ENCODE results near the gene GTF2A1.

GTF2A1 gene

GRCh38 chr14:81172881-81173280, 47.9 kb downstream of the GTF2A1 start:
- no peak for DNase-seq

DNA sequence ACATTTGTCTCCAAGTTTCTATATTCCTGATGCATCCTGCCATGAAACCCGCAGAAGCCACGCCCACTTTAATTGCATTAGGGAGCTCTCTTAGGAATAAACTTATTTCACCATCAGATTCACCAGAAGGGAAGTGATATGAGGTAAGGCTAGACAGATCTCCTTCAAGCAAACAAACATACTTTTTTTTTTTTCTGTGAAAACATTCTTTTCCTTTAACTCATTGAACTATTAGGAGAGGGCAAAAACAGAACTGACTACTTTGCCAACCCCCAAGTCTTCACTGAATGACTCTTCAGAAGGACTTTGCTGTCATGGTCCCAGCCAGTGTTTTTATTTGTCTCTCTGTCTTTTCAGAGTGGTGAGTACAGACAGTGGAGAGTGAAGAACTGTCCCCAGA, 48.4 kb downstream of the GTF2A1 start:
- DNase-seq, result no peak

DNA sequence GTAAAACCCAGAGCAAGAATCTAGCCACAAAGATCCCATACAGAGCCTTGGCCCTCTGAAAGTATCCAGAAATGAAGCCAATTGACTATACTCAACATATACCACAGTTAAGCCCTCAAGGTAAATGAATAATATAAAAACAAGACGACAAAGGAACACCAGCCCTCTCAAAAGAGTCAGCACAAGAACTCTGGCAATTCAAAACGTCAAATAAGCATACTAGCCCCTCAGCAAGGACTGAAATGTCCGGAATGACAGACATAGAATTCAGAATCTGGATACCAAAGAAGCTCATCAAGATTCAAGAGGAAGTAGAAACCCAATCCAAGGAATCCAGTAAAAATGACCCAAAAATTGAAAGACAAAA, 49.9 kb downstream of the GTF2A1 start:
- DNase-seq, result no peak

- DNase-seq, result peak; percentile 44 to 92
These were observed 50.5 kb downstream of the GTF2A1 start for GRCh38 chr14:81170104-81170828.

DNA sequence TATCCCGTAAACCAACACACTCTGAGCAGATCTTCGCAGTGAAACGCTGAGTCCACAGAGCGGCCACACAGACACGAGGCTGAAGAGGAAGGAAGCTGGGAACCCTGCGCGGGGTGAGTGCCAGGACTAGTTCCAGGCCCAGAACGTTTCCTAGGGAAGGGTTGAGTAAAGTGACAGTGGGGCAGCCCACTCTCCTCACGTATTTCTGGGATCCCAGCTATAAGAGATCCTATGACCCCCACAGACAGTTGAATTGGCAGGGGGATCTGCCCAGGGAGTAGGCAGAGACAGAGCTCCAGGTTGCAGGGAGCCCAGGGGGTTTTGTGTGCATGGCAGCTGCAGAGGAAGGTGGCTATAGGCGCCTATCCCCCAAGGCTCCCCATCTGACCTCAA, 51.1 kb downstream of the GTF2A1 start:
- DNase-seq, result peak in 1 of 2 experiments; percentile 17

DNA sequence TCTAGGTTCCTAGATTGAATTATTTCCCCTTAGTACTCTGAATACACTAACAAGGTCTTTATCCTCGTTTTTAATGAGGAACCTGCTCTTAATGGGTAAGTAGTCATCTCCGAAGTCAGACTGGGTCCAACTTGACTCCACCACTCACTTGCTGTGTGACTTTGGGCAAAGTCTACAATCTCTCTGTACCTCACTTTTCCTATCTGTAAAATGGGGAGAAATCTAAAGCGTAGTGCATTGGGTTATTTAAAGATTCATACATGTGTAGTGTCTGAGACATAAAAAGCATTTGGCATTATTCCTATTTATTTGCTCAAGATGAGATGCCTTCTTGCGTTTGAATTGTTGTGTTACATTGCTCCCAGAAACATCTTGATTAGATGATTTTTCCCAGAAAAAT, 51.5 kb downstream of the GTF2A1 start:
- DNase-seq, result no peak

DNA sequence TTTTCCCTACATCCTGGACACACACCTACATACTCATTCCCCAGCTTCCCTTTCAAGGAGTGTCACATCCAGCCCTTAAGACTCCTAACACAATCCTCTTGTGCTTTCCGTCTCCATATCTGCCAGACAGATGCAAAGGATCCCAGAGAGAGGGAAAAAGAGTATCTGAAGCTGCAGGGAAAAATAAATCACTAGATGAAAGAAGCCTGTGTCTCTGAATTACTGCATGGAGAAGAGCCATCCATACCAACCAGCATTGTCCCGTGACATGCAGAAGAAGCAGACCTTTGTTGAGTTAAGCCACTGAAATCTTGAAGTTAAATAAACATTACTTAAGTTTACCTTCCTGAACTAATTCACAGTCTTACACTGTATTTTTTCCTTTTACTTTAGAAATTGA, 54.6 kb downstream of the GTF2A1 start:
- DNase-seq, result no peak

DNA sequence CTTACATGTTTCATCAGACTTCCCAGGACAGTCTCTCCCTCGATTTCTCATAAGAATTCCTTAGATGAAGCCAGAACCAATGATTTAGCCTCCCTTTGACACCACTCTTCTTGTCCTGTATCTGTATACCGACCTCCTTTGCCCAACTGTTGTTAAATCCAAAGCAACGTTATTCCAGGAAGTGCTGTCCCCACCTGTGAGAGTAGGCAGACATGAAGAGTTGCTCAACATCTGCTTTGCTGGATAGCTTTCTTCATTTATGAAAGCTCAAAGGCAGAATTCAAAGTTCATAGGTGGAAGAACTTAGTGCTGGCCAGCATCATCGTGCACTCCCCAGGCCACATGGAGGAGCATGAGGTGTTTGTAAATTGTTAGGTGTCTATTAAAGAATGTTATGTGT, 55.6 kb downstream of the GTF2A1 start:
- no peak for DNase-seq

- no peak for DNase-seq
These were observed 56.5 kb downstream of the GTF2A1 start for GRCh38 chr14:81164167-81164774.

GRCh38 chr14:81162941-81163340, 57.8 kb downstream of the GTF2A1 start:
- DNase-seq, result no peak

DNA sequence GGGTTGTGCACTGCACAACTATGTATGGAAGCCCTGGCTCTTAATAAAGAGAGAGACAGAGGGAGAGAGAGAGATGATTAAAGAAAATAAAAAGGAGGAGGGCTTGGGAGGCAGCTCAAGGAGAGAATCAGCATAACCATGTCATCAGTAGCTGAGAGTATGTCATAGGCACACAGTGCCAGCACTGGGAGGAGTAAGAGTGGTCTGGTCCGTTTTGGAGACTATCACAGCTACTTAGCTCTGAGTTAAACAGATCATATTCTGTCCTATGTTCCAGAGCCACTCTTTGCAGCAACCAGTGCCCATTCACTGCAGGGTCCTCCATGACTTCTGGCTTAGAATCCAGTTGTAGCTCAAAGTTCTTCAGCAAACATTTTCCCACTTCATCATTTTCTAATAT, 59.0 kb downstream of the GTF2A1 start:
- DNase-seq, result no peak

DNA sequence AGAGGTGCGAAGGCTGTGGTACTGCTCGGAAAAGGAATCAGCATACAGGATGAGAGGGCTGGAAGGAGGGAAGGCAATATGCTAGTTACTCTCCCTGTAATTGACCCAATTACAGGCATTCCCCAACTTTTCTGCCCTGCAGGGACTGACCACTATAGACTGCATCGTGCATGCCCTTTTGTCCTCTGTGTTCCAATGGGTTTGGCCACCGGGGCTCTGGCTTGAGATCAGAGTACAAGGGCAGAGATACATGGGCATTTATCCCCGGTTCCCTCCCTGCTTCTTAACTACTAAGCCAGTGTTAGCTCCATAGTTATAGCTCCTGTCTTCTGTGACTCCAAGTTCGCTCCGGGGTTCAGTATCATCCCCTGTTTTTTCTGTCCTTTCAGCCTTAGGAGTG, 59.7 kb downstream of the GTF2A1 start:
- DNase-seq, result no peak

GRCh38 chr14:81157431-81157830, 63.3 kb downstream of the GTF2A1 start:
- no peak for DNase-seq

GRCh38 chr14:81153187-81153586, 67.6 kb downstream of the GTF2A1 start:
- DNase-seq, result no peak

DNA sequence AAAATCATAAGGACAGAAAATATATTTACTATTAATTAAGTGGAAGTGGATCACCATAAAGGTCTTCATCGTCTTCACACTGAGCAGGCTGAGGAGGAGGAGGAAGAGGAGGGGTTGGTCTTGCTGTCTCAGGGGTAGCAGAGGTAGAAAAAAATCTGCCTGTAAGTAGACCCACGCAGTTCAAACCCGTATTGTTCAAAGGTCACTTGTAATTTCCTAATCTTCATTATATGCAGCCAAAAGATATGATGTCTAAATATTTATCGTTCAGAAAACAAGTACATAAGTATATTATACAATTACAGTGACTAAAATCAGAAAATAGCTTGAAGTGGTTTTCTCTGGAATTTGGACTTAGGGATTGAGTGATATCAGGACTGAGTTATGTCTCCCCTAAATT, 72.1 kb downstream of the GTF2A1 start:
- DNase-seq, result no peak

GRCh38 chr14:81147140-81147897, 73.4 kb downstream of the GTF2A1 start:
- no peak for DNase-seq

DNA sequence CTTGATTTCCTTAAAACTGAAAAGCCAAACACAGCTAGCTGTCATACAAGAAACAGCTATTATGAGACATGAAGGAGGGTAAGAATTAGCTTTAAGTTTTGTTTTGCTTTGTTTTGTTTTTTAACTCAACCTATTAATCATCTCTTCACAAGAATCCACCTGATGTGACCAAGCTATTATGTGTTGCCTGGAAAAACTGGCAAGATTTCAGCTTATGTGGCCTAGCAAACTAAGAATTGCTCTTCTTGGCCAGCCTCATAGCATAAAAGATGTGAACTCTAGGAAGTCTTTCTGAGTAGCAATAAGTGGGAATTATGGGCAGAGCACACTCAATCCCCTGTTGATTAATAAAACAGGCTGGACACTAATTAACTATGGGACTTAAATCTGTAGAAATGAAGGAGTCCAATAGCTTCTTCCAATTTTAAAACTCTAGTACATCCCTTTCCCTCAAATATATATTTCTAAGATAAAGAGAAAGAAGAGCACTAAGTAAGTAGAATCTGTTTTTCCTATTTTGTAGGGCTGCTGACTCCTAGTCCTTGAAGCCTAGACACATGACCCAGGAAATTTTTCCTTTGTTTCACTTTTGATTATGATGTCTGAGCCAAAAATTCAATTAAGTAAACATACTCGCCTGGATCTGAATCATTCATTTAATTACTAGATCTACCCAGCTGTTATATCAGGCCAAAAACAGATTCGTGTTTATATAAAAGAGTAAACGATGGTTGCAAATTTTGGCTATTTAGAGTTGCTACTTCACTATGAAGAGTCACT, 75.7 kb downstream of the GTF2A1 start:
- no peak for DNase-seq

- no peak for DNase-seq
These were observed 77.0 kb downstream of the GTF2A1 start for GRCh38 chr14:81143793-81144192.

DNA sequence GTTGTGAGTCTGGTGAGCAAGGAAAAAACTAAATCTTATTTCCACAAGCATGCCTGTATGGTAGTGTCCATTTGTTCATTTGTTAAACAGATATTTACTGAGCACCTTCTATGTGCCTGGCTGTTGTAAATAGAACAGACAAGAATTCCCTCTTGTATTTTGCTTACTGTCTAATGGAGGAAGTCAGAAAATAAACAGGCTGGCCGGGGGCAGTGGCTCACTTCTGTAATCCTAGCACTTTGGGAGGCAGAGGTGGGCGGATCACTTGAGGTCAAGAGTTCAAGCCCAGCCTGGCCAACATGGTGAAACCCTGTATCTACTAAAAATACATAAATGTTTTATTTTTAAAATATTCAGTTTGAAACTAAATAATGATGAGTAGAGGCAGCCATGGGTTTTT, 79.3 kb downstream of the GTF2A1 start:
- no peak for DNase-seq

- no peak for DNase-seq
These were observed 82.3 kb downstream of the GTF2A1 start for GRCh38 chr14:81138429-81138828.

- no peak for DNase-seq
These were observed 83.4 kb downstream of the GTF2A1 start for GRCh38 chr14:81137316-81137715.

- no peak for DNase-seq
These were observed 87.4 kb downstream of the GTF2A1 start for GRCh38 chr14:81133400-81133799.

GRCh38 chr14:81132468-81132867, 88.3 kb downstream of the GTF2A1 start:
- DNase-seq, result no peak

All from cerebellar nuclear complex (tissue), 1 donor.